Activated CD4-positive, alpha-beta T cell treated with anti-CD3 and anti-CD28 coated beads for 48 hours (primary cell): ENCODE data around the gene RAE1.
"Not testable (repeated sequence)": the region's sequence is repeated elsewhere in the genome, so short reads cannot be mapped to it uniquely, and the experiment has no call there.

Experiments
- DNase-seq: peaks from one replicate; pipeline ENCODE4 v3.0.0-alpha.2; 2020

Gene RAE1

GRCh38 chr20:57417051-57417689 is 66.1 kb downstream of the RAE1 start:
- DNase-seq: no peak

- DNase-seq: no peak
Measured at GRCh38 chr20:57417830-57418780, 67.0 kb downstream of the RAE1 start.

GRCh38 chr20:57419479-57419878 is 68.4 kb downstream of the RAE1 start:
- not testable (repeated sequence) for DNase-seq

GRCh38 chr20:57420571-57421252 is 69.7 kb downstream of the RAE1 start:
- no peak for DNase-seq

- DNase-seq: no peak
Measured at GRCh38 chr20:57421253-57422220, 70.5 kb downstream of the RAE1 start.

GRCh38 chr20:57422254-57422653 is 71.2 kb downstream of the RAE1 start:
- DNase-seq: no peak

- no peak for DNase-seq
Measured at GRCh38 chr20:57425150-57426013, 74.3 kb downstream of the RAE1 start.

- DNase-seq: no peak
Measured at GRCh38 chr20:57426271-57426689, 75.2 kb downstream of the RAE1 start.

- DNase-seq: no peak
Measured at GRCh38 chr20:57426831-57427230, 75.8 kb downstream of the RAE1 start.

- no peak for DNase-seq
Measured at GRCh38 chr20:57428324-57429158, 77.5 kb downstream of the RAE1 start.
